ENCODE results near the gene TM7SF2. TPM values are rescaled to one million over a fixed set of nuclear protein-coding genes. Genes with fewer than 3 reads are reported as not detected.
"Not testable (repeated sequence)": the region's sequence is repeated elsewhere in the genome, so short reads cannot be mapped to it uniquely, and the experiment has no call there.

The TM7SF2 gene
- total and polyA plus RNA-seq, 9 donors = 4.1 to 14.4 (median 7.3) TPM

GRCh38 chr11:65113361-65113756 is 1.7 kb downstream of the TM7SF2 start:
- Histone ChIP-seq H3K27ac (ENCODE audit: low read length) (no peak overlapping the region), H3K36me3 (ENCODE audit: control insufficient read depth, insufficient read depth, low read length) (peaks cover 37% of the 10 kb centered on the region), H3K4me3 (ENCODE audit: low read length) (peak overlapping the region; percentile 58), H3K27me3 (ENCODE audit: control insufficient read depth, insufficient read depth, low read length) (peaks cover 7% of the 10 kb centered on the region), H3K9me3 (replicated peaks; ENCODE audit: control insufficient read depth, low read depth, low read length) (no peaks in the 10 kb centered on the region), H3K4me1 (ENCODE audit: control insufficient read depth, insufficient read depth, low read length) (peaks cover 45% of the 10 kb centered on the region)
- no peak for DNase-seq
- WGBS (ENCODE audit: insufficient coverage) = 6% methylated on average over 6 of the region's 14 CpGs

GRCh38 chr11:65113839-65114238 is 2.2 kb downstream of the TM7SF2 start:
- Histone ChIP-seq H3K9me3 (replicated peaks; ENCODE audit: control insufficient read depth, low read depth, low read length) (no peaks in the 10 kb centered on the region), H3K27me3 (ENCODE audit: control insufficient read depth, insufficient read depth, low read length) (peaks cover 7% of the 10 kb centered on the region), H3K4me1 (ENCODE audit: control insufficient read depth, insufficient read depth, low read length) (peaks cover 45% of the 10 kb centered on the region), H3K4me3 (ENCODE audit: low read length) (no peak overlapping the region), H3K36me3 (ENCODE audit: control insufficient read depth, insufficient read depth, low read length) (peaks cover 38% of the 10 kb centered on the region), H3K27ac (ENCODE audit: low read length) (no peak overlapping the region)
- DNase-seq = no peak
- 81% methylated on average over 4 of the region's 6 CpGs for WGBS (ENCODE audit: insufficient coverage)

- H3K36me3 ChIP-seq (ENCODE audit: control insufficient read depth, insufficient read depth, low read length) = peaks cover 38% of the 10 kb centered on the region
- H3K9me3 ChIP-seq (replicated peaks; ENCODE audit: control insufficient read depth, low read depth, low read length) = no peaks in the 10 kb centered on the region
- no peak overlapping the region for H3K4me3 ChIP-seq (ENCODE audit: low read length)
- no peak overlapping the region for H3K27ac ChIP-seq (ENCODE audit: low read length)
- 91% methylated on average over 10 of the region's 11 CpGs for WGBS (ENCODE audit: insufficient coverage)
- peaks cover 45% of the 10 kb centered on the region for H3K4me1 ChIP-seq (ENCODE audit: control insufficient read depth, insufficient read depth, low read length)
- H3K27me3 ChIP-seq (ENCODE audit: control insufficient read depth, insufficient read depth, low read length) = peaks cover 7% of the 10 kb centered on the region
- no peak for DNase-seq
Observed at GRCh38 chr11:65114538-65115171, 3.0 kb downstream of the TM7SF2 start.

DNA sequence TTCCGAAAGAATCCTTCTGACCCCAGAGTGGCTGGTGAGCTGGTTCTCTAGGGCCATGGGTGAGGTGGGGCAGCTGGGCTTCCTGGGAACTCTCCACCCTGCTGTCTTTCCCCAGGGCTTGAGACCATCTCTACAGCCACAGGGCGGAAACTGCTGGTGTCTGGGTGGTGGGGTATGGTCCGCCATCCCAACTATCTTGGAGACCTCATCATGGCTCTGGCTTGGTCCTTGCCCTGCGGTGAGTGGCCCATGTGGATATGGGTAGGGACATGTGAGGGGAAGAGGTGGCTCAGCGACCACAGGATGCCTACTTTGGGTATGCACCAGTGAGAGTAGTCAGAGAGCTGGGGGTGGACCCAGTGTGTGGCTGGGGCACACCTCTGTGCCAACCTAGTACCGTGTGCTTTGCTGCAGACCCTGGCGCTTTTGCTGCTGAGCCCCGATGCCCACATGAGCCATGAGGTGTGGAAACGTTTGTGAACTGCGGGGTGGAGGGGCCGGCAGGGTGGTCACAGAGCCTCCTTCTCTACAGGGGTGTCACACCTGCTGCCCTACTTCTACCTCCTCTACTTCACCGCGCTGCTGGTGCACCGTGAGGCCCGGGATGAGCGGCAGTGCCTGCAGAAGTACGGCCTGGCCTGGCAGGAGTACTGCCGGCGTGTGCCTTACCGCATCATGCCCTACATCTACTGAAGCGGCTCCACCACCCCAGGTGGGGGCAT is 3.9 kb downstream of the TM7SF2 start:
- 96% methylated on average over 16 of the region's 21 CpGs for WGBS (ENCODE audit: insufficient coverage)
- peaks cover 43% of the 10 kb centered on the region for H3K4me1 ChIP-seq (ENCODE audit: control insufficient read depth, insufficient read depth, low read length)
- no peak overlapping the region for H3K27ac ChIP-seq (ENCODE audit: low read length)
- H3K36me3 ChIP-seq (ENCODE audit: control insufficient read depth, insufficient read depth, low read length) = peaks cover 43% of the 10 kb centered on the region
- H3K9me3 ChIP-seq (replicated peaks; ENCODE audit: control insufficient read depth, low read depth, low read length) = no peaks in the 10 kb centered on the region
- H3K4me3 ChIP-seq (ENCODE audit: low read length) = no peak overlapping the region
- DNase-seq = no peak
- H3K27me3 ChIP-seq (ENCODE audit: control insufficient read depth, insufficient read depth, low read length) = peaks cover 7% of the 10 kb centered on the region

GRCh38 chr11:65116370-65117205 is 4.9 kb downstream of the TM7SF2 start:
- peaks cover 50% of the 10 kb centered on the region for H3K36me3 ChIP-seq (ENCODE audit: control insufficient read depth, insufficient read depth, low read length)
- peaks cover 47% of the 10 kb centered on the region for H3K4me1 ChIP-seq (ENCODE audit: control insufficient read depth, insufficient read depth, low read length)
- DNase-seq = no peak
- no peaks in the 10 kb centered on the region for H3K9me3 ChIP-seq (replicated peaks; ENCODE audit: control insufficient read depth, low read depth, low read length)
- no peak overlapping the region for H3K27ac ChIP-seq (ENCODE audit: low read length)
- H3K4me3 ChIP-seq (ENCODE audit: low read length) = peak overlapping the region; percentile 94
- peaks cover 7% of the 10 kb centered on the region for H3K27me3 ChIP-seq (ENCODE audit: control insufficient read depth, insufficient read depth, low read length)
- 23% methylated on average over 68 of the region's 68 CpGs for whole genome bisulfite sequencing (ENCODE audit: insufficient coverage)

DNA sequence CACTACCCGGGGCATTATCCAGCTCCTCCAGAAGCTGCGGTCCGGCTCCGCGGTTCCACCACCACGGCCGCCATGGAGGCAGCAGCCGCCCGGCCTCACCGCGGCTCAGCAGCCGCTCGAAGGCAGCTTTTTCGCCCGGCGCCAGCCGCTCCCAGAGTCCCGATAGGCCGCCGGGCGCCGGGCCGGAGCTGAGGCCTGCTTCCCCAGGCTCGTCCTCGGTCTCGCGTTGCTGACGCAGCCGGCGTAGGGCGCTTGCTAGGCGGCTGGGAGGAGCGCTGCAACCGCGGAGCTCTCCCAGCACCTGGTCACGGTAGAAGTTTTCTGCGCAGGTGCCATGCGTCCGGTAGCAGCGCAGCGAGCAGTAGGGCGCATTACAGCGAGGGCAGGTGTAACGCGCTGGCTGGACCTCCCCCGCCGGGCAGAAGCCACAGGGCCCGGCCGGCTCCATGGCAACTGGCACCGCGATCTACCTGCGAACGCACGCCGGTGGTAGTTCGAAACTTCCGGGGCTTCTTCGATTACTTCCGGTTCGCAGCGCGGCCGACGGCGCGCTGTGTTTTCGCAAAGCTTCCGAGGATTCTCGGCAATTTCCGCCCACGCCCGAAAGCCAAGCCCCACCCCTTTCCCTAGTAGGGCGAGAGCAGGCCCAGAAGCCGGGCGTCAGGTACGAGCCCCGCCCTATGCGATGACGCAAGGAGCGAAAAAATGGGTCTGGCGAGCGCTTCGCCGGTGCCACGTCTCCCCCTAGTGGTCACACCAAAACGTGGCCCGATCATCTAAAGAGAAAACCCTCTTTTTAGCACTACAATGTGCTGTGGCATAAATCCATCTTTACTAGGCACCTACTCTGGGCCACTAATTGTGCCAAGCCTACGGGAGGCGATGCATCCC is 5.8 kb downstream of the TM7SF2 start, which contains the start of gene ZNHIT2:
ZNHIT2 (minus strand) TSS at position 496 of the 891 bp plus-strand sequence; CDS start at position 448, 48 bp downstream.
- Histone ChIP-seq H3K27me3 (ENCODE audit: control insufficient read depth, insufficient read depth, low read length) (peaks cover 7% of the 10 kb centered on the region), H3K4me3 (ENCODE audit: low read length) (peak within 1 kb of the TSS; percentile 94), H3K27ac (ENCODE audit: low read length) (peak within 1 kb of the TSS; percentile 83), H3K9me3 (replicated peaks; ENCODE audit: control insufficient read depth, low read depth, low read length) (no peaks in the 10 kb centered on the region), H3K36me3 (ENCODE audit: control insufficient read depth, insufficient read depth, low read length) (peaks cover 50% of the 10 kb centered on the region), H3K4me1 (ENCODE audit: control insufficient read depth, insufficient read depth, low read length) (peaks cover 42% of the 10 kb centered on the region)
- WGBS (ENCODE audit: insufficient coverage) = under 1% methylated on average over 88 of the region's 89 CpGs
- peak; percentile 100 for DNase-seq

DNA sequence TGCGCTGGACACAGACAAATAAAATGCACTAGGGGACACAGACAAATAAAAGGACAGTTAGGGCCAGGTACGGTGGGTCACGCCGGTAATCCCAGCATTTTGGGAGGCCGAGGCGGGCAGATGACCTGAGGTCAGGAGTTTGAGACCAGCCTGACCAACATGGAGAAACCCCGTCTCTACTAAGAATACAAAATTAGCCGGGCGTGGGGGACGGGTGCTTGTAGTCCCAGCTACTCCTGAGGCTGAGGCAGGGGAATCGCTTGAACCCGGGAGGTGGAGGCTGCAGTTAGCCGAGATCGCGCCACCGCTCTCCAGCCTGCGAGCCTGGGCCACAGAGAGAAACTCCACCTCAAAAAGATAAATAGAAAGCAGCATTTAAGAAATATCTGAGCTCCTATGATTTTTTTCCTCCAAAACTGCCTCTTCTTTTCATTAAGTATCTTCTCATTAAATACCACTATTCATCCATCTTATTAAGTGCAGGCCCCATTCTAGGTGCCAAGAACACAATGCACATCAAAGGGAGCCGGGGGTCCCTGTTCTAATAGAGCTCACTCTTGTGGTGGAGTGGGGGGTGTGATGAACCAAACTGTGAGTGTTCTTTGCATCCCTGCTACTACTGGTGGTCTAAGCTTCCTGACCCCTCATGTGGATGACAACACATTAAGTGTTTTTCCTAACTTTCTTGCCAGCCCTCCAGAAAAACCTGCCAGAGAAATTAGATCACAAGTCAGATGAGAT is 6.6 kb downstream of the TM7SF2 start:
- H3K36me3 ChIP-seq (ENCODE audit: control insufficient read depth, insufficient read depth, low read length) = peaks cover 50% of the 10 kb centered on the region
- peaks cover under 1% of the 10 kb centered on the region for H3K27me3 ChIP-seq (ENCODE audit: control insufficient read depth, insufficient read depth, low read length)
- H3K4me1 ChIP-seq (ENCODE audit: control insufficient read depth, insufficient read depth, low read length) = peaks cover 38% of the 10 kb centered on the region
- WGBS (ENCODE audit: insufficient coverage) = 85% methylated on average over 16 of the region's 18 CpGs
- no peak overlapping the region for H3K4me3 ChIP-seq (ENCODE audit: low read length)
- DNase-seq = no peak
- peak overlapping the region; percentile 64 for H3K27ac ChIP-seq (ENCODE audit: low read length)
- H3K9me3 ChIP-seq (replicated peaks; ENCODE audit: control insufficient read depth, low read depth, low read length) = no peaks in the 10 kb centered on the region

DNA sequence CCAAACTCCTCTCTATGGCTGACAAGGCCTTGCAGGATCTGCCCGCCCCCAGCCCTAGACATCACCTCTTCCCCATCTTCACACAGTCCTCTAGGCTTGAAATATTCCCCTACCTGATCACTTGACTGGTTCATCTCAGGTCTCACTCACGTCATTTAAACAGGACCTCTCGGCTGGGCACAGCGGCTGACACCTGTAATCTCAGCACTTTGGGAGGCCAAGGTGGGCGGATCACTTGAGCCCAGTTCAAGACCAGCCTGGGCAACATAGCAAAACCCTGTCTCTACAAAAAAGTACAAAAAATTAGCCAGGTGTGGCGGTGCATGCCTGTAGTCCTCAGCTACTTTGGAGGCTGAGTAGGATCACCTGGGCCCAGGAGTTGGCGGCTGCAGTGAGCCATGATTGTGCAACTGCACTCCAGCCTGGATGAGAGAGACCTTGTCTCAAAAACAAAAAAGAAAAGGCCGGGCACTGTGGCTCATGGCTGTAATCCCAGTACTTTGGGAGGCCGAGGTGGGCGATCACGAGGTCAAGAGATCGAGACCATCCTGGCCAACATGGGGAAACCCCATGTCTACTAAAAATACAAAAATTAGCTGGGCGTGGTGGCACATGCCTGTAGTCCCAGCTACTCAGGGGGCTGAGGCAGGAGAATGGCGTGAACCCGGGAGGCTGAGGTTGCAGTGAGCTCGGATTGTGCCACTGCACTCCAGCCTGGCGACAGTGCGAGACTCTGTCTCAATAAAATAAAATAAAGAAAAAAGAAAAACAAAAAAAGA is 7.4 kb downstream of the TM7SF2 start:
- Histone ChIP-seq H3K36me3 (ENCODE audit: control insufficient read depth, insufficient read depth, low read length) (peaks cover 50% of the 10 kb centered on the region), H3K4me1 (ENCODE audit: control insufficient read depth, insufficient read depth, low read length) (peaks cover 31% of the 10 kb centered on the region)
- WGBS (ENCODE audit: insufficient coverage) = 83% methylated on average over 14 of the region's 18 CpGs
- H3K27ac ChIP-seq (ENCODE audit: low read length); H3K9me3 ChIP-seq (replicated peaks; ENCODE audit: control insufficient read depth, low read depth, low read length); DNase-seq; H3K27me3 ChIP-seq (ENCODE audit: control insufficient read depth, insufficient read depth, low read length); H3K4me3 ChIP-seq (ENCODE audit: low read length): not testable (repeated sequence)

DNA sequence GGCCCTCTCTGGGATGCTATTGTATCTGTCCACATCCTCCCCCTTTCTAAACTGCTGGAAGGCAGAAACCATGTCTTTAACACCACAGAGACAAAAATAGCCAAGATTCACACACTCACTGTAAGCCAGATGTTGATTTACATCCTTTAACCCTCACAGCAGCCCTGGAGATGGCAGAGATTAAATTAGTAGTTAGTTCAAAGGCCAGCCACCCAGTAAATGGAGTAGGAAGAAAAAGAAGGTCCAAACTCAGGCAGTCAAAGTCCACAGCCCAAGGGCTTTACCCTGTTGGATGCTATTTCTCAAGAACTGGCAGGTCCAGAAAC is 8.0 kb downstream of the TM7SF2 start:
- H3K27ac ChIP-seq (ENCODE audit: low read length) = no peak overlapping the region
- H3K4me1 ChIP-seq (ENCODE audit: control insufficient read depth, insufficient read depth, low read length) = peaks cover 31% of the 10 kb centered on the region
- H3K27me3 ChIP-seq (ENCODE audit: control insufficient read depth, insufficient read depth, low read length) = no peaks in the 10 kb centered on the region
- DNase-seq = no peak
- H3K4me3 ChIP-seq (ENCODE audit: low read length) = no peak overlapping the region
- H3K9me3 ChIP-seq (replicated peaks; ENCODE audit: control insufficient read depth, low read depth, low read length) = no peaks in the 10 kb centered on the region
- peaks cover 55% of the 10 kb centered on the region for H3K36me3 ChIP-seq (ENCODE audit: control insufficient read depth, insufficient read depth, low read length)

All from muscle of leg (tissue), 11 donors.